Measurements from ENCODE around the gene IMPDH2.

- TF ChIP-seq, protein P1, sequence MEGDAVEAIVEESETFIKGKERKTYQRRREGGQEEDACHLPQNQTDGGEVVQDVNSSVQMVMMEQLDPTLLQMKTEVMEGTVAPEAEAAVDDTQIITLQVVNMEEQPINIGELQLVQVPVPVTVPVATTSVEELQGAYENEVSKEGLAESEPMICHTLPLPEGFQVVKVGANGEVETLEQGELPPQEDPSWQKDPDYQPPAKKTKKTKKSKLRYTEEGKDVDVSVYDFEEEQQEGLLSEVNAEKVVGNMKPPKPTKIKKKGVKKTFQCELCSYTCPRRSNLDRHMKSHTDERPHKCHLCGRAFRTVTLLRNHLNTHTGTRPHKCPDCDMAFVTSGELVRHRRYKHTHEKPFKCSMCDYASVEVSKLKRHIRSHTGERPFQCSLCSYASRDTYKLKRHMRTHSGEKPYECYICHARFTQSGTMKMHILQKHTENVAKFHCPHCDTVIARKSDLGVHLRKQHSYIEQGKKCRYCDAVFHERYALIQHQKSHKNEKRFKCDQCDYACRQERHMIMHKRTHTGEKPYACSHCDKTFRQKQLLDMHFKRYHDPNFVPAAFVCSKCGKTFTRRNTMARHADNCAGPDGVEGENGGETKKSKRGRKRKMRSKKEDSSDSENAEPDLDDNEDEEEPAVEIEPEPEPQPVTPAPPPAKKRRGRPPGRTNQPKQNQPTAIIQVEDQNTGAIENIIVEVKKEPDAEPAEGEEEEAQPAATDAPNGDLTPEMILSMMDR (IDR thresholded peaks at IDR 0.05) = no peak
- no peak for TF ChIP-seq EZH2 (IDR thresholded peaks at IDR 0.05)
These were observed 12.6 kb downstream of the IMPDH2 start for GRCh38 chr3:49016414-49017228.

All from neural progenitor cell (in vitro differentiated cells).